Limb (tissue), 2 donors: ENCODE data around the gene IP6K3.
A peak's percentile ranks its signal among the peaks of the same experiment; 100 is the strongest.

ENCODE experiments used
- DNase-seq, 2 donors: peaks; one replicate each; pipeline ENCODE4 v3.0.0-alpha.2; 2016; ENCODE audit errors: extremely low spot score in 2 of 2

Gene IP6K3

GRCh38 chr6:33759887-33760629, 13.4 kb upstream of the IP6K3 start:
- no peak for DNase-seq

GRCh38 chr6:33758815-33759216, 12.1 kb upstream of the IP6K3 start:
- DNase-seq = no peak

- no peak for DNase-seq
Measured at GRCh38 chr6:33757906-33758305, 11.2 kb upstream of the IP6K3 start.

- DNase-seq = no peak
Measured at GRCh38 chr6:33757113-33757512, 10.4 kb upstream of the IP6K3 start.

GRCh38 chr6:33756211-33756954, 9.7 kb upstream of the IP6K3 start:
- DNase-seq = no peak

GRCh38 chr6:33755070-33755869, 8.6 kb upstream of the IP6K3 start:
- no peak for DNase-seq

GRCh38 chr6:33754222-33754621, 7.5 kb upstream of the IP6K3 start:
- no peak for DNase-seq

- DNase-seq = no peak
Measured at GRCh38 chr6:33752646-33753015, 5.9 kb upstream of the IP6K3 start.

GRCh38 chr6:33751771-33752645, 5.3 kb upstream of the IP6K3 start:
- DNase-seq = no peak

- no peak for DNase-seq
Measured at GRCh38 chr6:33750244-33750991, 3.7 kb upstream of the IP6K3 start.

GRCh38 chr6:33749401-33749800, 2.7 kb upstream of the IP6K3 start:
- no peak for DNase-seq

GRCh38 chr6:33748841-33749240, 2.1 kb upstream of the IP6K3 start:
- no peak for DNase-seq

GRCh38 chr6:33747823-33748222, 1.1 kb upstream of the IP6K3 start:
- no peak for DNase-seq

GRCh38 chr6:33746036-33746600, 587 bp downstream of the IP6K3 start:
- peak in 1 of 2 donors; percentile 63 for DNase-seq

GRCh38 chr6:33745548-33745947, 1.2 kb downstream of the IP6K3 start:
- no peak for DNase-seq

GRCh38 chr6:33744895-33745546, 1.7 kb downstream of the IP6K3 start:
- DNase-seq = peak in 1 of 2 donors; percentile 52

- DNase-seq = peak; percentile 72 to 86
Measured at GRCh38 chr6:33744001-33744848, 2.5 kb downstream of the IP6K3 start.

- DNase-seq = no peak
Measured at GRCh38 chr6:33742837-33743236, 3.9 kb downstream of the IP6K3 start.

- no peak for DNase-seq
Measured at GRCh38 chr6:33742092-33742491, 4.6 kb downstream of the IP6K3 start.
